GM13976 (cell line): ENCODE measurements around the gene PIM2.
A peak's percentile ranks its signal among the peaks of the same experiment; 100 is the strongest.

Source experiments
- DNase-seq: peaks from one replicate; pipeline ENCODE4 v3.0.0; 2012; ENCODE audit warnings: low spot score
- in situ Hi-C: fragments of 300-500 bp; cut with MboI; formaldehyde crosslinking; loops from one replicate; pipeline ENCODE4 v1.12.0; 2022; ENCODE audit warnings: low sequenced_read_pairs, mixed read lengths, inconsistent platforms; ENCODE audit not compliant: unreplicated experiment
- TF ChIP-seq, protein P1 (sequence below): IDR thresholded peaks from 2 replicates; pipeline ENCODE4 v1.5.1; 2012; ENCODE audit warnings: borderline replicate concordance, mild to moderate bottlenecking; ENCODE audit not compliant: insufficient read depth; ENCODE audit errors: extremely low read depth, missing control alignments, control extremely low read depth

PIM2 gene

DNA sequence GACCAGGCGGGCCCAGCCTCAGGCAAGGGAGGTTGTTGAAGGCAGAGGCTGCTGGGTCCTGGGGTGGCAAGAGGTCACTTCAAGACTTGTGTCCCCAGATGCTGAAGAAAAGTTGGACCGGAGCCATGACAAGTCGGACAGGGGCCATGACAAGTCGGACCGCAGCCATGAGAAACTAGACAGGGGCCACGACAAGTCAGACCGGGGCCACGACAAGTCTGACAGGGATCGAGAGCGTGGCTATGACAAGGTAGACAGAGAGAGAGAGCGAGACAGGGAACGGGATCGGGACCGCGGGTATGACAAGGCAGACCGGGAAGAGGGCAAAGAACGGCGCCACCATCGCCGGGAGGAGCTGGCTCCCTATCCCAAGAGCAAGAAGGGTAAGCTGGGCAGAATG is 16.7 kb downstream of the PIM2 start:
- in situ Hi-C loops, result no loop called here
- TF ChIP-seq, protein P1, sequence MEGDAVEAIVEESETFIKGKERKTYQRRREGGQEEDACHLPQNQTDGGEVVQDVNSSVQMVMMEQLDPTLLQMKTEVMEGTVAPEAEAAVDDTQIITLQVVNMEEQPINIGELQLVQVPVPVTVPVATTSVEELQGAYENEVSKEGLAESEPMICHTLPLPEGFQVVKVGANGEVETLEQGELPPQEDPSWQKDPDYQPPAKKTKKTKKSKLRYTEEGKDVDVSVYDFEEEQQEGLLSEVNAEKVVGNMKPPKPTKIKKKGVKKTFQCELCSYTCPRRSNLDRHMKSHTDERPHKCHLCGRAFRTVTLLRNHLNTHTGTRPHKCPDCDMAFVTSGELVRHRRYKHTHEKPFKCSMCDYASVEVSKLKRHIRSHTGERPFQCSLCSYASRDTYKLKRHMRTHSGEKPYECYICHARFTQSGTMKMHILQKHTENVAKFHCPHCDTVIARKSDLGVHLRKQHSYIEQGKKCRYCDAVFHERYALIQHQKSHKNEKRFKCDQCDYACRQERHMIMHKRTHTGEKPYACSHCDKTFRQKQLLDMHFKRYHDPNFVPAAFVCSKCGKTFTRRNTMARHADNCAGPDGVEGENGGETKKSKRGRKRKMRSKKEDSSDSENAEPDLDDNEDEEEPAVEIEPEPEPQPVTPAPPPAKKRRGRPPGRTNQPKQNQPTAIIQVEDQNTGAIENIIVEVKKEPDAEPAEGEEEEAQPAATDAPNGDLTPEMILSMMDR, result no peak
- DNase-seq, result no peak

DNA sequence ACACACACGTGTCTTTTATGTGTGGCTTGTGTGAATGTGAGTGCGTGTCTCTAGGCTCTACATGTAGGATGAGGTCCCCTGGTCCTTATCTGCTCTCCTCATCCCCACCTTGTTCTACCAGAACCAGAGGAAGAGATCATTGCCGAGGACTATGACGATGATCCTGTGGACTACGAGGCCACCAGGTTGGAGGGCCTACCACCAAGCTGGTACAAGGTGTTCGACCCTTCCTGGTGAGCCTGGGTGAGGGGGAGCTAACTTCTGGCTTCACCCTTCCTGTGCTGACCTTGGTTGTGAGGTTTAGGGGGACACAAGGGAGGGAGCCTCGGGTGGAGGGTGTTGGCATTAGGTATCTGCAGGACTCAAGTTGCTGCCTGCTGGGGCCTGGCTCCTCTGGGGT is 17.8 kb downstream of the PIM2 start:
- in situ Hi-C loops, result no loop called here
- TF ChIP-seq, protein P1, result no peak
- DNase-seq, result no peak

DNA sequence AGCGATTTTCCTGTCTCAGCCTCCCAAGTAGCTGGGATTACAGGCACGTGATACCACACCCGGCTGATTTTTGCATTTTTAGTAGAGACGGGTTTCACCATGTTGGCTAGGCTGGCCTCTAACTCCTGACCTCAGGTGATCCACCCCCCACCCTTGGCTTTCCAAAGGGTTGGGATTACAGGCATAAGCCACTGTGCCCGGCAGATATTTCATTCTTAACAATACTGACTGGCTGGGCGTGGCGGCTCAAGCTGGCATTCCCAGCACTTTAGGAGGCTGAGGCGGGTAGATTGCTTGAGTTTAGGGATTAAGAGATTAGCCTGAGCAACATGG is 19.8 kb downstream of the PIM2 start:
- DNase-seq, result no peak
- in situ Hi-C loops, result no loop called here
- TF ChIP-seq, protein P1, result no peak

DNA sequence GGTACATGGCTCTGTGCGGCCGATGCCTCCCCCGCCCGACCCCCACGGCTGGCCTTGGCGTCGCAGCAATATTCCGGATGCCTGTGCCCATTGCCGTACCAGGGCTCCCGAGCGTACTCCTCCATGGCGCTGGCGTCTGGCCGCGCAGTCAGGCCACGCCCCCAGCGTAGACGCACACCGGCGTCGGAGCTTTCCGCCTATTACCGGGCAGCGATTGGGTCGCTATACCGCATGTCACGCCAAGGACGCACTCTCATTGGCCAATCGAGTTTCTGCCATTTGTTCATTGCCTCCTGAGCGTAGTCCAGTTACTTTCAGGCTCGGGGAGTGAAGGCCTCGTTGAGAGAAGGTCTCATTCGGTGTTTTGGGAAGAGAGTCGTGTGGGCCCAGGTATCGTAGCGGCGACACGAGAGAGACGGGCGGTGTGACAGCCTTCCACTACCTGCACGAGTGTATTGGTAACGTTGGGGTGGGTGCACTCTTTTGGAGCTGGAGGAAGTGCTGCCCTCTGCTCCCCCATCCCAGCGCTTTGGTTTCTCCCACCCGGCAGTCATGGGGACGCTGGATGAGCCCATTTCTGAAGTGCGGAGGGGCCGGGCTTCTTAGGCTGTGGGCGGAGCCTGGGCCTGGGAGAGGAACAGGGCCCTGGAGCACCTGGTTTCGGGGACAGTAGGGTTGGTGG is 21.1 kb downstream of the PIM2 start, which contains the start of the genes PQBP1 and TIMM17B:
Gene PQBP1 (plus strand): TSS at position 306 of the 682 bp plus-strand sequence. CDS start 580 bp downstream, outside the sequence.
Gene TIMM17B (minus strand): TSS at position 144 of the 682 bp plus-strand sequence. CDS start 19 bp downstream, at position 125.
- TF ChIP-seq, protein P1, result no peak
- in situ Hi-C loops, result no loop called here
- DNase-seq, result peak; percentile 87

DNA sequence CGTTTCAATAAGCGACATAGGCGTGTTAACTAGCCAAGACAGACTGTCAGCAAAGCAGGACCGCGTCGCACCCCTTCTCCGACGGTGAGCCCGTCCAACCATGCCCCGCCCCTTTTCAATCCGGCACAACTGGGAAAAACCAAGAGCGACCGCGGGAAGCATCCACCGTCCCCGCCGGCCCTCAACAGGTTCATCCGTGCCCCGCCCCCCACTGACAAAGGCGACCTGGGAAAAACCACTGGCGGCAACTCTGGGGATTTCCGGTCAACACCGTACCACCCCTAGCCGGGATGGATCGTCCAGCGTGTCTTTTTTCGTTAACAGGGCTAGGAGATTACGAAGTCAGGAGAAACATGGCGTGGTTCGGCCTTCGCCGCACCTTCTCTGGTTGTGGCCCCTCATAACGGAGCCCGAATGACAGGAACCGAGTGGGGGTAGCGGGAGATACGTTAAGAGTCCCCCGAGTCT is 21.6 kb downstream of the PIM2 start:
- in situ Hi-C loops, result no loop called here
- DNase-seq, result peak; percentile 44
- TF ChIP-seq, protein P1, result no peak

DNA sequence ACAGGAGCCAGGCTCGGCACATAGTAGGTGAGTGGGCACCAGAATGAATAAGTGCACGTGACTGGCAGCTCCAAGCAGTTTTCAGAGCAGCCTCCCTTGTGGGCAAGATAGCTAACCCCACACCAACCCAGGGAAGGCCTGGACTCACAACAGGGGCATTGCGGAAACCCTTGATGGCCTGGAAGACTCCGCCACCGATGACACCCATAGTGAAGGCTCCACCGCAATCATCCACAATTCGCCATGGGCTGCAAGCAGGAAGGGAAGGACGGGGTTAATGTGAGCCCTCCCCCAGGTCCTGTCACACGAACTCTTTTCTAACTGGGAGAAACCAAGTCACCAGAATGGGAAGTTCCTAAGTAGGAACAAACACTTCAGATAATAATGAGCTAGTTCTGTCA is 22.2 kb downstream of the PIM2 start:
- in situ Hi-C loops, result no loop called here
- DNase-seq, result no peak
- TF ChIP-seq, protein P1, result no peak
